ENCODE measurements around the gene KLHL1.

Gene KLHL1

GRCh38 chr13:69706807-69707206, 401.4 kb downstream of the KLHL1 start:
- H3K36me3 ChIP-seq (ENCODE audit: control insufficient read depth in 2 of 2, insufficient read depth in 1 of 2, low read length in 2 of 2) = no peaks in the 10 kb centered on the region
- H3K27ac ChIP-seq (ENCODE audit: extremely low read depth, low read depth, low read length) = no peak overlapping the region
- ChIA-PET CTCF (no interaction called here), POLR2A (no interaction called here)
- no peaks in the 10 kb centered on the region for H3K9me3 ChIP-seq (ENCODE audit: control insufficient read depth, insufficient read depth, low read depth, low read length)
- no peak for TF ChIP-seq ZNF600 (tag by site-specific recombination; IDR thresholded peaks at IDR 0.05)
- no peak for TF ChIP-seq KLF9 (tag by site-specific recombination; IDR thresholded peaks at IDR 0.05; ENCODE audit: low read depth)
- H3K4me3 ChIP-seq (ENCODE audit: low read depth, low read length) = no peak overlapping the region
- no peaks in the 10 kb centered on the region for H3K4me1 ChIP-seq (ENCODE audit: control insufficient read depth, insufficient read depth, low read length)

- POLR2A ChIA-PET = no interaction called here
- H3K4me1 ChIP-seq (ENCODE audit: control insufficient read depth, insufficient read depth, low read length) = no peaks in the 10 kb centered on the region
- no peaks in the 10 kb centered on the region for H3K36me3 ChIP-seq (ENCODE audit: control insufficient read depth in 2 of 2, insufficient read depth in 1 of 2, low read length in 2 of 2)
- TF ChIP-seq PRDM1 (tag by site-specific recombination; IDR thresholded peaks at IDR 0.05) (no peak), ZNF37A (tag by site-specific recombination; IDR thresholded peaks at IDR 0.05) (no peak), ZNF140 (tag by site-specific recombination; IDR thresholded peaks at IDR 0.05) (no peak), ZNF514 (tag by site-specific recombination; IDR thresholded peaks at IDR 0.05) (no peak), ZNF530 (tag by site-specific recombination; IDR thresholded peaks at IDR 0.05; ENCODE audit: low read depth) (no peak), ZBTB21 (tag by site-specific recombination; IDR thresholded peaks at IDR 0.05) (no peak), ZNF174 (tag by site-specific recombination; IDR thresholded peaks at IDR 0.05) (no peak), ZNF501 (tag by site-specific recombination; IDR thresholded peaks at IDR 0.05) (no peak)
- TF ChIP-seq, protein P1, sequence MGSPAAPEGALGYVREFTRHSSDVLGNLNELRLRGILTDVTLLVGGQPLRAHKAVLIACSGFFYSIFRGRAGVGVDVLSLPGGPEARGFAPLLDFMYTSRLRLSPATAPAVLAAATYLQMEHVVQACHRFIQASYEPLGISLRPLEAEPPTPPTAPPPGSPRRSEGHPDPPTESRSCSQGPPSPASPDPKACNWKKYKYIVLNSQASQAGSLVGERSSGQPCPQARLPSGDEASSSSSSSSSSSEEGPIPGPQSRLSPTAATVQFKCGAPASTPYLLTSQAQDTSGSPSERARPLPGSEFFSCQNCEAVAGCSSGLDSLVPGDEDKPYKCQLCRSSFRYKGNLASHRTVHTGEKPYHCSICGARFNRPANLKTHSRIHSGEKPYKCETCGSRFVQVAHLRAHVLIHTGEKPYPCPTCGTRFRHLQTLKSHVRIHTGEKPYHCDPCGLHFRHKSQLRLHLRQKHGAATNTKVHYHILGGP (tag by site-specific recombination; IDR thresholded peaks at IDR 0.05) = no peak
- no peak overlapping the region for H3K4me3 ChIP-seq (ENCODE audit: low read depth, low read length)
- no peak overlapping the region for H3K27ac ChIP-seq (ENCODE audit: extremely low read depth, low read depth, low read length)
- CTCF ChIA-PET = no interaction called here
- H3K9me3 ChIP-seq (ENCODE audit: control insufficient read depth, insufficient read depth, low read depth, low read length) = no peaks in the 10 kb centered on the region
Measured at GRCh38 chr13:69704311-69704710, 403.9 kb downstream of the KLHL1 start.

- Histone ChIP-seq H3K27ac (ENCODE audit: extremely low read depth, low read depth, low read length) (no peak overlapping the region), H3K4me1 (ENCODE audit: control insufficient read depth, insufficient read depth, low read length) (no peaks in the 10 kb centered on the region), H3K36me3 (ENCODE audit: control insufficient read depth in 2 of 2, insufficient read depth in 1 of 2, low read length in 2 of 2) (no peaks in the 10 kb centered on the region), H3K4me3 (ENCODE audit: low read depth, low read length) (no peak overlapping the region), H3K9me3 (ENCODE audit: control insufficient read depth, insufficient read depth, low read depth, low read length) (no peaks in the 10 kb centered on the region)
- ChIA-PET CTCF (no interaction called here), POLR2A (no interaction called here)
- TF ChIP-seq, protein P2, sequence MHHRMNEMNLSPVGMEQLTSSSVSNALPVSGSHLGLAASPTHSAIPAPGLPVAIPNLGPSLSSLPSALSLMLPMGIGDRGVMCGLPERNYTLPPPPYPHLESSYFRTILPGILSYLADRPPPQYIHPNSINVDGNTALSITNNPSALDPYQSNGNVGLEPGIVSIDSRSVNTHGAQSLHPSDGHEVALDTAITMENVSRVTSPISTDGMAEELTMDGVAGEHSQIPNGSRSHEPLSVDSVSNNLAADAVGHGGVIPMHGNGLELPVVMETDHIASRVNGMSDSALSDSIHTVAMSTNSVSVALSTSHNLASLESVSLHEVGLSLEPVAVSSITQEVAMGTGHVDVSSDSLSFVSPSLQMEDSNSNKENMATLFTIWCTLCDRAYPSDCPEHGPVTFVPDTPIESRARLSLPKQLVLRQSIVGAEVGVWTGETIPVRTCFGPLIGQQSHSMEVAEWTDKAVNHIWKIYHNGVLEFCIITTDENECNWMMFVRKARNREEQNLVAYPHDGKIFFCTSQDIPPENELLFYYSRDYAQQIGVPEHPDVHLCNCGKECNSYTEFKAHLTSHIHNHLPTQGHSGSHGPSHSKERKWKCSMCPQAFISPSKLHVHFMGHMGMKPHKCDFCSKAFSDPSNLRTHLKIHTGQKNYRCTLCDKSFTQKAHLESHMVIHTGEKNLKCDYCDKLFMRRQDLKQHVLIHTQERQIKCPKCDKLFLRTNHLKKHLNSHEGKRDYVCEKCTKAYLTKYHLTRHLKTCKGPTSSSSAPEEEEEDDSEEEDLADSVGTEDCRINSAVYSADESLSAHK (tag by site-specific recombination; IDR thresholded peaks at IDR 0.05) = no peak
- TF ChIP-seq ZNF792 (tag by site-specific recombination; IDR thresholded peaks at IDR 0.05) = no peak
- TF ChIP-seq, protein P1 (tag by site-specific recombination; IDR thresholded peaks at IDR 0.05) = no peak
- TF ChIP-seq, protein P3, sequence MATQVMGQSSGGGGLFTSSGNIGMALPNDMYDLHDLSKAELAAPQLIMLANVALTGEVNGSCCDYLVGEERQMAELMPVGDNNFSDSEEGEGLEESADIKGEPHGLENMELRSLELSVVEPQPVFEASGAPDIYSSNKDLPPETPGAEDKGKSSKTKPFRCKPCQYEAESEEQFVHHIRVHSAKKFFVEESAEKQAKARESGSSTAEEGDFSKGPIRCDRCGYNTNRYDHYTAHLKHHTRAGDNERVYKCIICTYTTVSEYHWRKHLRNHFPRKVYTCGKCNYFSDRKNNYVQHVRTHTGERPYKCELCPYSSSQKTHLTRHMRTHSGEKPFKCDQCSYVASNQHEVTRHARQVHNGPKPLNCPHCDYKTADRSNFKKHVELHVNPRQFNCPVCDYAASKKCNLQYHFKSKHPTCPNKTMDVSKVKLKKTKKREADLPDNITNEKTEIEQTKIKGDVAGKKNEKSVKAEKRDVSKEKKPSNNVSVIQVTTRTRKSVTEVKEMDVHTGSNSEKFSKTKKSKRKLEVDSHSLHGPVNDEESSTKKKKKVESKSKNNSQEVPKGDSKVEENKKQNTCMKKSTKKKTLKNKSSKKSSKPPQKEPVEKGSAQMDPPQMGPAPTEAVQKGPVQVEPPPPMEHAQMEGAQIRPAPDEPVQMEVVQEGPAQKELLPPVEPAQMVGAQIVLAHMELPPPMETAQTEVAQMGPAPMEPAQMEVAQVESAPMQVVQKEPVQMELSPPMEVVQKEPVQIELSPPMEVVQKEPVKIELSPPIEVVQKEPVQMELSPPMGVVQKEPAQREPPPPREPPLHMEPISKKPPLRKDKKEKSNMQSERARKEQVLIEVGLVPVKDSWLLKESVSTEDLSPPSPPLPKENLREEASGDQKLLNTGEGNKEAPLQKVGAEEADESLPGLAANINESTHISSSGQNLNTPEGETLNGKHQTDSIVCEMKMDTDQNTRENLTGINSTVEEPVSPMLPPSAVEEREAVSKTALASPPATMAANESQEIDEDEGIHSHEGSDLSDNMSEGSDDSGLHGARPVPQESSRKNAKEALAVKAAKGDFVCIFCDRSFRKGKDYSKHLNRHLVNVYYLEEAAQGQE (tag by site-specific recombination; IDR thresholded peaks at IDR 0.05) = no peak
- no peak for TF ChIP-seq ZNF76 (tag by site-specific recombination; IDR thresholded peaks at IDR 0.05; ENCODE audit: borderline replicate concordance, low read depth)
- no peak for TF ChIP-seq IKZF3 (tag by site-specific recombination; IDR thresholded peaks at IDR 0.05)
- TF ChIP-seq TRIM28 (IDR thresholded peaks at IDR 0.05; ENCODE audit: borderline replicate concordance, low read length) = no peak
- no peak for TF ChIP-seq ZNF37A (tag by site-specific recombination; IDR thresholded peaks at IDR 0.05)
- TF ChIP-seq ZNF214 (tag by site-specific recombination; IDR thresholded peaks at IDR 0.05; ENCODE audit: borderline replicate concordance) = no peak
- no peak for TF ChIP-seq HIC1 (tag by site-specific recombination; IDR thresholded peaks at IDR 0.05)
- no peak for TF ChIP-seq ZNF404 (tag by site-specific recombination; IDR thresholded peaks at IDR 0.05)
- TF ChIP-seq ZNF561 (tag by site-specific recombination; IDR thresholded peaks at IDR 0.05; ENCODE audit: borderline replicate concordance) = no peak
- TF ChIP-seq ZFP3 (tag by site-specific recombination; IDR thresholded peaks at IDR 0.05; ENCODE audit: low read depth) = no peak
Measured at GRCh38 chr13:69690999-69691398, 417.3 kb downstream of the KLHL1 start.

Data from HEK293 (cell line).